Measurements from ENCODE around the gene CPNE6. TPM values are rescaled to one million over a fixed set of nuclear protein-coding genes. Genes with fewer than 3 reads are reported as not detected.
A peak's percentile ranks its signal among the peaks of the same experiment; 100 is the strongest.

Gene CPNE6
- total and polyA plus RNA-seq, 2 of the 8 experiments (the other 6 are each of a cell fraction or from before 2014, with no cell fraction given), result 0.05 TPM; not detected in 1

DNA sequence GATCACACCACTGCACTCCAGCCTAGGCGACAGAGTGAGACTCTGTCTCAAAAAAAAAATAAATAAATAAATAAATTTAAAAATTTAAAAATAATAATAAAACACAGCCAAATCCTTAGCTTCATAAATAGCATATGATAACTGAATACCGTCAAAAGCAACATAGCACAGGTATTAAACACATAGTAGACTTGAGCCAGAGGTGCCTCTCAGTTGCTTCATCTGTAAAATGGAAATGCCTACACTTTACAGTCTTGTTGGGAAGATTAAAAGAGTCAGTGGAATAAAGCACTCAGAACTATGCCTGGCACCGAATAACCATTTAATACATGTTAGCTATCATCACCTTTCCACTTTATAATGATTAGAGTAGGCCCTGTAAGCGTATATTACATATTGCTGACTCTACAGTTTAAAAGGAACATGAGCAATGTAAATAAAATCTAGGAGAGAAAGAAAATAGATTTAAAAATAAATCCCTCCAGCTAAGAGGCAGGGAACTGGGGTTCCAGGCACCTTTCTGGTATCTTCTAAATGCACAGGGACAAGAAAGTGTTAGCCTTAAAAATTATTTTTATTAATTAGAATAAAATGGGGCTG, 35.4 kb downstream of the CPNE6 start:
- Histone ChIP-seq H4K8ac (ENCODE audit: extremely low read depth, insufficient read depth, low read length) (no peak overlapping the region), H3K27ac (ENCODE audit: low read depth, low read length) (no peak overlapping the region), H2BK120ac (replicated peaks; ENCODE audit: low read depth, low read length) (no peak overlapping the region), H3K4ac (replicated peaks; ENCODE audit: insufficient read length, low read depth, low read length) (no peak overlapping the region), H3K27me3 (replicated peaks in 1 of 4; ENCODE audit: control insufficient read depth in 3 of 4, extremely low read depth in 1 of 4, insufficient read depth in 3 of 4, low read length in 3 of 4) (no peaks in the 10 kb centered on the region), H3K36me3 (ENCODE audit: control insufficient read depth in 2 of 4, insufficient read depth in 4 of 4, low read length in 3 of 4) (peaks cover 0 to 29% (median 19%) of the 10 kb centered on the region in 4 experiments; a peak in 7 of 8 replicates), H4K20me1 (replicated peaks in 1 of 2; ENCODE audit: control insufficient read depth in 1 of 2, insufficient read depth in 2 of 2, low read length in 2 of 2) (no peaks in the 10 kb centered on the region), H2BK20ac (ENCODE audit: low read length) (no peak overlapping the region), H3K23me2 (ENCODE audit: low read depth, low read length) (no peaks in the 10 kb centered on the region), H4K91ac (replicated peaks; ENCODE audit: insufficient read length, low read length) (no peak overlapping the region), H4K5ac (ENCODE audit: insufficient read length, low read depth, low read length) (no peak overlapping the region), H2AFZ (ENCODE audit: low read length) (no peak overlapping the region), H3K4me3 (ENCODE audit: extremely low read depth in 1 of 4, insufficient read depth in 2 of 4, low read depth in 3 of 4, low read length in 4 of 4) (no peak overlapping the region), H3K79me2 (ENCODE audit: control insufficient read depth in 1 of 2, insufficient read depth in 2 of 2, low read length in 2 of 2) (no peaks in the 10 kb centered on the region), H3K18ac (ENCODE audit: extremely low read depth, low read length) (no peak overlapping the region), H2AK5ac (ENCODE audit: low read depth, low read length) (no peak overlapping the region), H2BK15ac (ENCODE audit: low read length) (no peak overlapping the region), H3K4me1 (replicated peaks in 1 of 4; ENCODE audit: control insufficient read depth in 3 of 4, insufficient read depth in 4 of 4, low read length in 3 of 4) (no peaks in the 10 kb centered on the region), H3K79me1 (ENCODE audit: low read depth, low read length) (no peaks in the 10 kb centered on the region), H2BK12ac (ENCODE audit: low read depth, low read length) (no peak overlapping the region), H3K56ac (replicated peaks; ENCODE audit: insufficient read length, low read depth, low read length) (no peak overlapping the region), H3K9ac (replicated peaks in 1 of 4; ENCODE audit: extremely low read depth in 1 of 4, low read depth in 3 of 4, low read length in 3 of 4) (no peak overlapping the region), H3K23ac (ENCODE audit: insufficient read length) (no peak overlapping the region), H3K4me2 (ENCODE audit: insufficient read depth in 1 of 2, low read depth in 2 of 2, low read length in 2 of 2) (no peak overlapping the region), H2BK5ac (ENCODE audit: low read depth, low read length) (no peak overlapping the region), H3K9me3 (ENCODE audit: insufficient read depth in 2 of 2, low read depth in 1 of 2, low read length in 1 of 2) (peaks cover 7% of the 10 kb centered on the region in 2 experiments; a peak in 3 of 4 replicates), H3K14ac (ENCODE audit: insufficient read length) (no peak overlapping the region)
- 85% methylated on average over 4 of the region's 4 CpGs; no CpG with 5 or more reads in 1 of the 2 experiments for WGBS, 2 experiments (ENCODE audit: extremely low coverage in 1 of 2, insufficient coverage in 1 of 2, insufficient read length in 1 of 2, insufficient replicate concordance in 2 of 2, low coverage in 1 of 2, low lambda C conversion rate in 2 of 2, missing lambda C conversion rate in 1 of 2)
- FAIRE-seq (no peak), DNase-seq (ENCODE audit: low read depth in 1 of 2, low spot score in 2 of 2) (no peak)
- ChIA-PET CTCF (ENCODE audit: partially characterized antibody) (interaction anchor here (1.2 to 12.2 kb wide), 6 partner anchors 13 to 54 kb away, joined by 3 to 160 read pairs (median 42); partner anchors contain the start of genes CARMIL3, IRF9 and PCK2), POLR2A (ENCODE audit: partially characterized antibody) (interaction anchor here (0.9 to 23.9 kb wide), 14 partner anchors 10 to 568 kb away, joined by 3 to 626 read pairs (median 8); partner anchors contain the start of genes CPNE6, DCAF11, EMC9 and IRF9)
- no peak for TF ChIP-seq POLR2AphosphoS5 (IDR thresholded peaks at IDR 0.05; ENCODE audit: low read depth, low read length)
- TF ChIP-seq MAFK (IDR thresholded peaks at IDR 0.05; ENCODE audit: low read depth, low read length), result peak; percentile 51; the same call in 1 of the 2 replicates
- no peak for TF ChIP-seq CBX8 (IDR thresholded peaks at IDR 0.05; ENCODE audit: borderline replicate concordance, low read depth, low read length)

All from H1 (cell line).